Bronchial epithelial cell (primary cell): ENCODE results near the gene MAP4K3. TPM values are rescaled to one million over a fixed set of nuclear protein-coding genes. Genes with fewer than 3 reads are reported as not detected.
A peak's percentile ranks its signal among the peaks of the same experiment; 100 is the strongest.

Source experiments
- DNase-seq: peaks from one replicate; pipeline ENCODE4 v3.0.0-alpha.2; 2010; ENCODE audit warnings: low read depth
- FAIRE-seq: peaks from 2 replicates; lab custom pipeline; 2011; peaks lifted over from hg19 to GRCh38; lab: Jason Lieb, UNC
- H3K27me3 ChIP-seq: 2 replicates; pipeline ENCODE4 v1.5.1; 2011; ENCODE audit warnings: low read length; ENCODE audit not compliant: control insufficient read depth, insufficient read depth
- H3K36me3 ChIP-seq: 2 replicates; pipeline ENCODE4 v1.5.1; 2011; ENCODE audit warnings: low read length; ENCODE audit not compliant: control insufficient read depth, insufficient read depth
- H3K4me3 ChIP-seq: 2 replicates; pipeline ENCODE4 v1.5.1; 2011; ENCODE audit warnings: mild to moderate bottlenecking, low read depth, low read length, control low read depth
- total RNA-seq: library from RNA; depleted of rRNA; stranded (reverse); fragments of >200 nt; gene quantifications from 2 replicates; pipeline ENCODE4 v1.2.1, GENCODE V29; 2014
- TF ChIP-seq, protein P1 (sequence below): IDR thresholded peaks from 2 replicates; pipeline ENCODE4 v1.5.1; 2011; ENCODE audit warnings: mild to moderate bottlenecking, moderate library complexity, low read length, control low read depth, inconsistent platforms; ENCODE audit not compliant: insufficient read depth, severe bottlenecking

MAP4K3 gene
- total RNA-seq, 1 donor from 2014 or later = 19.7 TPM

- Histone ChIP-seq H3K27me3 (no peaks in the 10 kb centered on the region), H3K36me3 (no peaks in the 10 kb centered on the region), H3K4me3 (no peak overlapping the region)
- FAIRE-seq (no peak), DNase-seq (no peak)
- TF ChIP-seq, protein P1, sequence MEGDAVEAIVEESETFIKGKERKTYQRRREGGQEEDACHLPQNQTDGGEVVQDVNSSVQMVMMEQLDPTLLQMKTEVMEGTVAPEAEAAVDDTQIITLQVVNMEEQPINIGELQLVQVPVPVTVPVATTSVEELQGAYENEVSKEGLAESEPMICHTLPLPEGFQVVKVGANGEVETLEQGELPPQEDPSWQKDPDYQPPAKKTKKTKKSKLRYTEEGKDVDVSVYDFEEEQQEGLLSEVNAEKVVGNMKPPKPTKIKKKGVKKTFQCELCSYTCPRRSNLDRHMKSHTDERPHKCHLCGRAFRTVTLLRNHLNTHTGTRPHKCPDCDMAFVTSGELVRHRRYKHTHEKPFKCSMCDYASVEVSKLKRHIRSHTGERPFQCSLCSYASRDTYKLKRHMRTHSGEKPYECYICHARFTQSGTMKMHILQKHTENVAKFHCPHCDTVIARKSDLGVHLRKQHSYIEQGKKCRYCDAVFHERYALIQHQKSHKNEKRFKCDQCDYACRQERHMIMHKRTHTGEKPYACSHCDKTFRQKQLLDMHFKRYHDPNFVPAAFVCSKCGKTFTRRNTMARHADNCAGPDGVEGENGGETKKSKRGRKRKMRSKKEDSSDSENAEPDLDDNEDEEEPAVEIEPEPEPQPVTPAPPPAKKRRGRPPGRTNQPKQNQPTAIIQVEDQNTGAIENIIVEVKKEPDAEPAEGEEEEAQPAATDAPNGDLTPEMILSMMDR = no peak
Measured at GRCh38 chr2:39443009-39443408, 5.9 kb upstream of the MAP4K3 start.

DNA sequence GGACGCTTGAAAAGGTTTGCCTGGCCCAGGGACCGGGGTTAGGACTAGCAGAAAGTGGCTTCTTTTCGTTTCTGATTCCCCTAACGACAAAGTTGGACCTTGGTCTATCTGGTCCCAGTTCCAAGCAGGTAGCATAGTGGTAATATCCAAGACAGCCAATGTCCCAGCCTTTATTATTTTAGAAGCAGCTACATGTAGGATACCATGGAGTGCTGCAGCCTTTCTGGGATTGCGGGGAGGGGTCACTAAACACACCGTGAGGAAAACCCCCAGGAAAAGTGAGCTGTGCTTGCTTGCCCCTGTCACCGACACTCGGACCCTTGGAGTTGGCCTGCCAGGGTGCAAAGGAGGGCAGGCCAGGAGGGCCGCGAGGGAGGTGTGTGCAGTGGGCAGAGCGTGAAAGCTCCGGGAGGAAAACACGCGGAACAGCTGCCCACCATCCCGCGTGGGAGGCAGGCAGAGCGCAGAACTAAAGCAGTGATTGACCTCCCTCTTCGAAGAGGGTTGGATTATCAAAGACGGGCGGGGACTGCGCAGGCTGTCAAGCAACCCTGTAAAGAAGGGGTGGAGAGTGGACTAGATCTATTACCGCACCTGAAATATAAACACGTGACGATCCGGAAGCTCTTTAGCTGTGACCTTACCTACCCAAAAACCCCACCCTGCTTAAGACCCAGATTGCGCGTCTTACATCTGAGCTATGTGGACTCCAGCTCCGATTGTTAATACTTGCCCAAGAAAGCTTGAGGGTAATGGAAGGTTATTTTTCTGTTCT is 624 bp upstream of the MAP4K3 start:
- DNase-seq (peak; percentile 76), FAIRE-seq (no peak)
- TF ChIP-seq, protein P1 = no peak
- Histone ChIP-seq H3K27me3 (no peaks in the 10 kb centered on the region), H3K36me3 (no peaks in the 10 kb centered on the region), H3K4me3 (peak overlapping the region; percentile 91)

DNA sequence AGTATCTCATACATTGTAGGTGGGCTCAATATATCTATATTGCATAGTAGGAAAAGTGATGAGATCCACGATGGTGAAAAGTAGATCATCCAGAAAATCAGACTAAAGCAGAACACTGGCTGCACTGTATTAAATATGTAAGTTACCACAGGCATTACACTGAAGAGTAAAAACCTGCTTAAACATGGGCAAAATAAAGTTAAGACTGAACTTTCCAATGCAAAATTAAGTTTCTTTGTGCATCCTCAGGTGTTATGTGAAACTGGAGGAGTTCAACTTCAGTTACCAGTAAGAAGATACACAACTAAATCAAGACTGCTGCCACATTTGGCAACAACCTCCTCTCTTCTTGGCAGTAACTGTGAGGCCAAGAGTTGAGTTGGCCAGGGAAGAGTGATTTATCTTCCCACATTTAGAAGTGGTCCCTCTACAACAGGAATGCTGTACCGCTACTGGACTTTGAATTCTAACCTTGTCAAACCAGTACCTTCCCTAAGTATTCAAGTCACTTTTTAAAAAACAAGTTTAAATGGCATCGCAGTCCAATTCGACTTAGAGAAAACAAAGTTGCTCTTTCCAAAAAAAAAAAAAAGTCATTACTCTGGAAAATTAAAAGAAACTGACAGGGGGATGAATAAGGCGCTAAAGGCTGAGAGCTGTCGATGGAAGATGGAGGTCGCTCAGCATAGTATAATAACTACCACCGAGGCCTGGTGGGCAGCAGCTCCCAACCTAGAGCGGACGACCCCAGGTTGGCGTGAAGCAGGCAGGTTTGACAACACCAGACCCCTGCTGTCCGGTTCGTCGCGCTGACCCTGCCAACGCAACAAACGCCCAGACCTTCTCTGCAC is 1.1 kb downstream of the MAP4K3 start:
- peak overlapping the region; percentile 91 for H3K4me3 ChIP-seq
- no peaks in the 10 kb centered on the region for H3K27me3 ChIP-seq
- DNase-seq (no peak), FAIRE-seq (no peak)
- no peaks in the 10 kb centered on the region for H3K36me3 ChIP-seq
- TF ChIP-seq, protein P1 = no peak

DNA sequence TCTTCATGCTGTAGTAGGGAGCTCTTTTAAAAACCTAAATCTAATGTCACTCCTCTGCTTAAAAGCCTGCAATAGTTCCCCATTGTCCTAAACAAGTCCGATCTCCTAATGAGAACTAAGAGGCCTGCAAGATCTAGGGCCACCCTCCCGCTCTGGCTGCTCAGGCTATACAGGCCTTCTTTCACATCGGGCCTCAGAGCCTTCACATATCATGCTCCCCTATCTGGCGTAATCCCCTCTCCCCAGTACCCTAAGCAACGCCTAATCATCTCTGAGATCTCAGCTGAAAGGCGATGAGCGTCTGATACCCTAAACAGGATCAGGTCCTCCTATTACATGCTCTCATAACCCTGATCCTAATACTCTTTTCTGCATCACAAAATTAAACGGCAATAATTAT is 1.9 kb downstream of the MAP4K3 start:
- Histone ChIP-seq H3K36me3 (no peaks in the 10 kb centered on the region), H3K27me3 (no peaks in the 10 kb centered on the region), H3K4me3 (peak overlapping the region; percentile 91)
- TF ChIP-seq, protein P1 = no peak
- FAIRE-seq (no peak), DNase-seq (no peak)

DNA sequence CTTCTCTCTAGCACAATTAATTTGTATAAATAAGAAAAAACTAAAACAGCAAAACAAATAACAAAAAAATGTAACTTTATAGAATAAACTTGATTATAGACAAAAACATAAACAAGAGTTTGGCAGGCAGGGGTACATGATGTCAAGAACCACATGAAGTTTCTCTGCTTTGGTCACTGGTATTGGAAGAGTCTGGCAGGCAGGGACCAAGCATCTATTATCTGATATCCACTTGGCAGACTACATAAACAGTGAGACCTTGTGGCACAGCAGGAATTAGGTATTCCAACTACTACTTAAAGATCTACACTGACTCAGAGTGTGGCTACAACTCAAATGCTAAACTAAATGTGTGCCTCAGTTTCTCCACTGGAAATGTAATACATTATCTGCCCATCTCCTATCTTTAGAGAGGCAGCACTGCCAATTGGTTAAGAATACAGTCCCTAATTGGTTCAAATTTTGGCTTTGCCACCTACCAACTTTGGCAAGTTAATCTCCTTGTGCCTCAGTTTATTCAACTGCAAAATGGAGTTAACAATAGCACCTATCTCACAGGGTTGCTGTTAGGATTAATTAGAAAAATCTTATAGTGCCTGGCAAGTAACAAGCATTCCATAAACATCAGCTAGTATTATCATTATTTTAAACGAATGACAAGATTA is 2.7 kb downstream of the MAP4K3 start:
- Histone ChIP-seq H3K27me3 (no peaks in the 10 kb centered on the region), H3K36me3 (no peaks in the 10 kb centered on the region), H3K4me3 (no peak overlapping the region)
- DNase-seq (no peak), FAIRE-seq (no peak)
- TF ChIP-seq, protein P1 = no peak
